Heart left ventricle (tissue), 16 donors: Measurements from ENCODE around the gene C17orf78. TPM values are rescaled to one million over a fixed set of nuclear protein-coding genes. Genes with fewer than 3 reads are reported as not detected.
A peak's percentile ranks its signal among the peaks of the same experiment; 100 is the strongest.
"Not testable (repeated sequence)": the region's sequence is repeated elsewhere in the genome, so short reads cannot be mapped to it uniquely, and the experiment has no call there.

Source experiments
- ATAC-seq, 4 donors: fragments of 200-7000 bp; cut with Tn5 transposase; one replicate each; pipeline ENCODE4 v1.9.1; 2020 to 2022; ENCODE audit warnings: moderate library complexity in 4 of 4, mild to moderate bottlenecking in 3 of 4, moderate number of reproducible peaks in 1 of 4
- DNase-seq, 5 donors: peaks; one replicate each; pipeline ENCODE4 v3.0.0-alpha.2; 2020
- H3K27ac ChIP-seq, 12 donors: fragments of 200-600 bp; sonication (generic) in 4 of 12; one replicate each; pipeline versions ENCODE4 v1.5.0 to v1.8.0; 2016 to 2022; ENCODE audit warnings: mild to moderate bottlenecking in 2 of 12
- H3K27me3 ChIP-seq, 9 donors: fragments of 200-600 bp; sonication (generic) in 2 of 9; one replicate each; pipeline versions ENCODE4 v1.5.1 to v1.8.0; 2016 to 2022; ENCODE audit warnings: mild to moderate bottlenecking in 3 of 9
- H3K36me3 ChIP-seq, 9 donors: fragments of 200-600 bp; sonication (generic) in 2 of 9; one replicate each; pipeline versions ENCODE4 v1.5.0 to v1.8.0; 2018 to 2022; ENCODE audit warnings: mild to moderate bottlenecking in 2 of 9
- H3K4me1 ChIP-seq, 12 donors: fragments of 200-600 bp; sonication (generic) in 4 of 12; one replicate each; pipeline versions ENCODE4 v1.5.0 to v1.8.0; 2016 to 2022; ENCODE audit warnings: mild to moderate bottlenecking in 3 of 12
- H3K4me3 ChIP-seq, 12 donors: fragments of 200-600 bp; sonication (generic) in 4 of 12; one replicate each; pipeline versions ENCODE4 v1.5.0 to v1.8.0; 2017 to 2022; ENCODE audit warnings: mild to moderate bottlenecking in 9 of 12, moderate library complexity in 4 of 12
- H3K9me3 ChIP-seq, 12 donors: fragments of 200-600 bp; sonication (generic) in 4 of 12; one replicate each; pipeline versions ENCODE4 v1.5.0 to v1.8.0; 2016 to 2022; ENCODE audit warnings: mild to moderate bottlenecking in 1 of 12
- CTCF ChIP-seq, 12 donors: fragments of 200-600 bp; sonication (generic) in 4 of 12; IDR thresholded peaks; one replicate each; pipeline versions ENCODE4 v1.5.0 to v1.8.0; 2018 to 2022; ENCODE audit warnings: antibody characterized with exemption in 12 of 12, mild to moderate bottlenecking in 5 of 12
- POLR2A ChIP-seq, 2 donors: fragments of 450-650 bp; IDR thresholded peaks; one replicate each; pipeline ENCODE4 v1.6.1; 2017; ENCODE audit warnings: antibody characterized with exemption in 2 of 2, mild to moderate bottlenecking in 2 of 2, moderate library complexity in 2 of 2
- WGBS, 4 donors: extraction: QIAGEN DNeasy Blood & Tissue Kit in 2 of 4; methylation state at CpG; one replicate each; pipeline versions ENCODE4 v1.1.5 to v1.1.7; 2013 to 2018; 5-methylcytosine and 5-hydroxymethylcytosine counted together
- intact Hi-C, 10 donors: fragments of 100-400 bp; cut with DNase I; formaldehyde crosslinking; loops; one replicate each; pipeline versions ENCODE4 v1.11.1 to v1.14.2; 2022
- polyA plus RNA-seq, 2 donors: library from polyadenylated mRNA; stranded (reverse); fragments of 200-250 nt; gene quantifications; one replicate each; pipeline ENCODE4 v1.2.3, GENCODE V29; 2013
- total RNA-seq, 9 donors: library from RNA; depleted of rRNA in 2 of 9; stranded (reverse); fragments of >200 nt in 2 of 9; fragmentation: NEBNext Ultra II Directional in 3 of 9; extraction: Animal tissue kit (Norgen Biotek cat#: 25700) in 3 of 9; gene quantifications; one replicate each; pipeline versions ENCODE4 v1.1.0 to v1.2.4, GENCODE V29; 2016 to 2023
- donor health status: ischemic (EF 13 %, LVEDD 7.1; RV severe dilation, severe dysfunction).
- donor health status: healthy with polysubstance abuse.
- donor health status: DM: no; HTN: yes; CAD: no.
- donor health status: DM: no; HTN: no; CAD: no.
- donor health status: ischemic (EF 25% LVEDD 6.9; RV normal size, moderate dysfunction).
- donor health status: ischemic (EF 25% LVEDD 5.7; RV mildly dilated, moderate dysfunction).
- donor health status: healthy.
- donor health status: DM: yes; HTN: yes; CAD: no.
- donor health status: ischemic (EF 35%, LVEDD 5.7; RV mildly dilated, moderate dysfunction).
- donor health status: nonischemic (EF 11% LVEDD 7.7; RV severe dilation, severe dysfunction).
- donor health status: DM: yes; HTN: yes; CAD: no.
- donor health status: PGD.
- donor health status: ischemic (EF 29% LVEDD 5.4; RV normal size, mild dysfunction).
- donor health status: nonischemic (EF 23%, LVEDD 6.1; RV moderate dilation, normal function).

Gene C17orf78
- total and polyA plus RNA-seq, 11 donors, result not detected

GRCh38 chr17:37405955-37406634 is 30.3 kb downstream of the C17orf78 start:
- WGBS, 4 donors, result 0 to 1% (median 1%) methylated on average over 15 to 21 of the region's 21 CpGs
- peak overlapping the region; percentile 60 to 96 (median 84) for H3K4me3 ChIP-seq
- intact Hi-C loops, result loop anchor here in 4 of 10 donors (1.0 to 10.0 kb wide), 5 partner anchors 34 to 801 kb away; partner anchors contain the start of gene MRM1 (in 1 of the 4)
- DNase-seq (no peak), ATAC-seq (no peak)
- no peaks in the 10 kb centered on the region for H3K27me3 ChIP-seq
- TF ChIP-seq CTCF (IDR thresholded peaks at IDR 0.05), result no peak
- peaks cover 0 to 29% (median 12%) of the 10 kb centered on the region in 12 donors for H3K4me1 ChIP-seq
- H3K9me3 ChIP-seq, result no peaks in the 10 kb centered on the region
- peak overlapping the region; percentile 74 to 98 (median 94) for H3K27ac ChIP-seq
- H3K36me3 ChIP-seq, result peaks cover 0 to 7% (median 3%) of the 10 kb centered on the region in 9 donors

GRCh38 chr17:37406635-37407461 is 31.1 kb downstream of the C17orf78 start, which contains the start of the genes ACACA and TADA2A:
Gene ACACA, minus strand, starts transcription at chr17:37406836. Its CDS starts 537 bp downstream, at chr17:37406299.
Gene TADA2A, plus strand, starts transcription at chr17:37406886. Its CDS starts 4,480 bp downstream, at chr17:37411366.
- no peaks in the 10 kb centered on the region for H3K9me3 ChIP-seq
- TF ChIP-seq POLR2A (IDR thresholded peaks at IDR 0.05), result peak in 1 of 2 donors; percentile 61
- no peak for TF ChIP-seq CTCF (IDR thresholded peaks at IDR 0.05)
- 0 to 1% (median 1%) methylated on average over 34 to 98 of the region's 98 CpGs for WGBS, 4 donors
- peaks cover 0 to 14% (median 10%) of the 10 kb centered on the region in 9 donors for H3K36me3 ChIP-seq
- H3K27ac ChIP-seq, result peak within 1 kb of the TSS; percentile 74 to 98 (median 94)
- H3K27me3 ChIP-seq, result no peaks in the 10 kb centered on the region
- peak within 1 kb of the TSS; percentile 60 to 96 (median 84) for H3K4me3 ChIP-seq
- H3K4me1 ChIP-seq, result peaks cover 0 to 29% (median 12%) of the 10 kb centered on the region in 12 donors
- ATAC-seq (peak; percentile 93 to 98 (median 97)), DNase-seq (peak; percentile 81 to 90 (median 86))
- intact Hi-C loops, result loop anchor here in 4 of 10 donors (1.0 to 10.0 kb wide), 5 partner anchors 35 to 802 kb away; partner anchors contain the start of gene MRM1 (in 1 of the 4)

GRCh38 chr17:37408145-37408479 is 32.3 kb downstream of the C17orf78 start:
- intact Hi-C loops, result loop anchor here in 3 of 10 donors (5.0 to 10.0 kb wide), 3 partner anchors 36 to 803 kb away; partner anchors contain the start of gene MRM1 (in 1 of the 3)
- 92 to 96% (median 94%) methylated on average over 13 of the region's 13 CpGs for WGBS, 4 donors
- H3K9me3 ChIP-seq, DNase-seq, ATAC-seq, H3K27me3 ChIP-seq: not testable (repeated sequence)
- Histone ChIP-seq H3K4me3 (peak overlapping the region in 3 of 12 donors; percentile 66 to 96 (median 92)), H3K4me1 (peaks cover 0 to 29% (median 12%) of the 10 kb centered on the region in 12 donors), H3K27ac (peak overlapping the region in 4 of 12 donors; percentile 93 to 96 (median 94)), H3K36me3 (peaks cover 0 to 27% (median 23%) of the 10 kb centered on the region in 9 donors)

- Histone ChIP-seq H3K36me3 (peaks cover 0 to 49% (median 45%) of the 10 kb centered on the region in 9 donors), H3K4me1 (peaks cover 0 to 20% (median 11%) of the 10 kb centered on the region in 12 donors), H3K27me3 (no peaks in the 10 kb centered on the region), H3K9me3 (no peaks in the 10 kb centered on the region), H3K27ac (no peak overlapping the region), H3K4me3 (no peak overlapping the region)
- ATAC-seq (no peak), DNase-seq (no peak)
- intact Hi-C loops, result no loop called here
- WGBS, 4 donors, result 93 to 97% (median 95%) methylated on average over 3 of the region's 3 CpGs
- TF ChIP-seq POLR2A (IDR thresholded peaks at IDR 0.05) (no peak), CTCF (IDR thresholded peaks at IDR 0.05) (no peak)
These were observed 34.6 kb downstream of the C17orf78 start for GRCh38 chr17:37410357-37410756.
